ENCODE results near the gene MRPL24.
A peak's percentile ranks its signal among the peaks of the same experiment; 100 is the strongest.

The MRPL24 gene

DNA sequence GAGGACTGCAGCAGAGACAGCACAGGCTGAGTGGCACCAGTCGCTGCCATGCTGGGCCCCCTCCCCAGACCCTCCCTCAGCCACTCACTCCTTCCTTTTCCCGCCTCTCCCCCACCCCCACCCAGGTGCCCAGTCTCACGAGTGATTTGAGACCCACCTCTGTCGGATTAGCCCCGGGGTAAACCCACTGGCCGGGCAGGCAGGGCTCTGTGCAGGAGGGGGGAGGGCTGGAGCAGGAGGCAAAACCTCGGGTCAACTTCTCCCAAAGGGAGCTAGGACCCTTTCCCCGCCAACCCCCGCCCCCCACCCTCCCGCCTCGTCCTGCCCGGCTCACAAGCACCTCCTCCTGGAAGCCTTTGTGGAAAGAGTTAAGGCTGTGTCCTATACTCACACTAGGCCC is 3.5 kb upstream of the MRPL24 start:
- DNase-seq (ENCODE audit: extremely low read depth in 1 of 2, low read depth in 1 of 2) = no peak

DNA sequence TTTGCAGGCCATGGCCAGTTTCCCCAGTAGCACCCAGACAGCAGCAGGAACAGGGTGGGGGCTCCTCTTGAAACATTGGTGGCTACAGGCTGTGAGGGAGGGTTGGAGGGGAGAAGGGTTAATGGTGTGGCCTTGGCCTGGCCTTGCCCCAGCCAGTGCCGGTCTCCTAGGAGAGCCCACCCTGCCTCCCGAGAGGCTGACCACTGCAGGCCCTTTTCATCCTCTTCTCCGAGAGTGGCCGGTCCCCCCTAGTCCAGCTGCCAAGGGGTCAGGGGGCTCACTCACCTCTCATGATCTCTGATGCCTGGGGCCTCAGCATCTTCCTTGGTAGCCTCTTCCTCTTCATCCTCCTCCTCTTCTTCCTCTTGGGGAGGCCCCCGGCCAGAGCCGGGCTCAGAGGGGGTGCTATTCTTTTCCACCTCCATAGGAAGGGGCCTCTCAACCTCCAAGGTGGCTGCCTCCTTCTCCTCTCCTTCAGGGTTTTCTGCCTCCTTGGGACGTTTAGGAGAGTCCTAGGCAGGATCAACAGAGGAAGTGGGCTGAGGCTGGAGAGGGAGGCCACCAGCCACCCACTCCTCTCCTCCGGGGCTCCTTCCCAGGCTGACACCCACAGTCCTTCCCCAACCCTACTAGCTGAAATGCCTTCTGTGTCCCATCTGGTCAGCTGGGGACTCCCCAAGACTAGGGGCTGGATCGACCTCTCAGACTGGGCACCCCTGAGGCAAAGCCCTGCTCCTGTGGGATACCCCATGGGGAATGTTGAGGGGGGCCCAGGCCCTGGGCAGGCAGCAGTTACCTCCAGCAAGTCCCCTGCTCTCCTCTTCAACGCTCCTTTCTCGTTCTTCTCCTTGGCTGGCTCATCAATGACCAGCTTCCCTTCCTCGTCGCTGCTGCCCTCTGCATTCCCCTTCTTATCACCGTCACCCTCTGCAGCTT is 2.7 kb upstream of the MRPL24 start:
- DNase-seq (ENCODE audit: extremely low read depth in 1 of 2, low read depth in 1 of 2) = no peak

DNA sequence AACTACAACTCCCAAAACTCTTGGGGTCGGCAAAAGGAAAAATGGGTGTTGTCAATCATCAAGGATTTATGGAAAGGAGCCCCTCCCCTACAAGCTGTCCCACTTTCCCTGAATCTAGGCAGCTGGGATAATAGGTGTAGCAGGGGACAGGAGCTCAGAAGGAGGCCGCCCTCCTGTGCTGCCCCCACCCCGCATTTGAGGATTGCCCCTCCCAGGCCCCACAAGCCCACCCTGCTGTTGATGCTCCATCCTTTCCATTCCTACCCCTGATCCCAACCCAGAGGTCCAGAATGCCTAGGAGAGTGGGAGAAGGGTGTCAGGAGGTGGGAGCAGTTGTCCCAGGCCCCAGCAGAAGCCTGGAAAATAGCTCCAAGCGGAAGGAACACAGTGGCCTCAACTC is 1.9 kb upstream of the MRPL24 start:
- no peak for DNase-seq (ENCODE audit: extremely low read depth in 1 of 2, low read depth in 1 of 2)

DNA sequence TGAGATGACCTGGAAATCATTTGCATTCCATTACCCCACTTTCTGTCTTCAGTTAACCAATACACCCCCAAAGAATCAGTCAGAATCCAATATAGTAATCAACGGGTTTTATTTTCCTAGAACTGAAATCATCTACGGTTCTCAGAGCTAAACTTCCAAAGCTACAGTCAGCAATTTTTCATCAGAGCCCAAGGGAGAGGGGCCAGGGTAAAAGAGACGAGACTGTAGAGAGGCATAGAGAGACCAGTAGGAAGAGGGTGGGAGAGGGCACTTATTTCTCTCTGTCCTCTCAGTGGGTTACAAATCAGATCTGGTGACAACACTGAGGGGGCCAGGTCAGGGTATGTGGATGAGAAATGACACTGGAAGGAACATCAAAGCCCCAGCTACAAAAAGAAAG is 1.1 kb upstream of the MRPL24 start:
- DNase-seq (ENCODE audit: extremely low read depth in 1 of 2, low read depth in 1 of 2) = no peak

DNA sequence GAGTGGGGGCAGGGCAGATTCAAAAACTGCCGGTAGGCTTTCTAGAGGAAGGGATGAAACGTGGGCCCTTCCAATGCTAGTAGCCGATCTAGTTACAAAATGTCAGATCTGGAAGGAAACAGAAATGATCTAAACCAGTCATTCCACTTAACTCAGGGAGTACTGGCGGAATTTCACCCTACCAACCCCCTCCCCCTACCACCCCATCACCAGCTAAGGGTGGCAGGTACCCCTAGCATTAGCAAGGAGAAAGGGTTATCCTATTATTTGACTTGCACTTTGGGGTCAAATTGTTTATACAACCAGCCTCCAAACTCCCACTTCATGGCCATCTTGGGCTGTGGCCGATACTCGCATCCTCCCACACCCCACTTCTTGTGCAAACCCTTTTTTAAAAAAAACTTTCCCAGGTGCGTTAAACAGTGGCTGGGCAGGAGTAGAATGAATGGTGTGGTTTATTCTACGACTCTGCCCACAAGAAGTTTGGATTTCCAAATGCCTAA is 644 bp upstream of the MRPL24 start:
- no peak for DNase-seq (ENCODE audit: extremely low read depth in 1 of 2, low read depth in 1 of 2)

DNA sequence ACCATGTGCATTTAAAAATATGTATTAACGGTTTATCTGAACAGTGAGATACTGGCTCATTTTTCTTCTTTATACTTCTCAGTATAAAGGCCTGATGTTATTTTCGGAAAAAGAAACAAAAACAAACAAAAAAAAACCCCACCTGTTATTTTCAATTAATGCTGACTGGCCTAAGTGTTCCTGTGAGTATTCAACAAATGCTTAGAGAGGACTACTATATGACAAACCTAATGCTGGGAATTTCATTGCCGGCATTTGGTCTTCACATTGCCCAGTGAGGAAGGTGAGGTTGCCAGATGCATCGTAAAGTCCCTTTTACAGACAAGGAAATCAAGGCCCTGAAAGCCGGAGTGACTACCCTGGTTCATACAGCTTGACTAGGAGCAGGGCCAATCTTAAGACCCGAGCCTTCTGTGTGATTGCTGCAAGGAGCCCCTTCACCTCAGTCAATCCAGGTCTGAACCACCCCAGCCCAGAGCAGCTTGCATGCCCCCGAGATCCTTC is 599 bp downstream of the MRPL24 start:
- DNase-seq (ENCODE audit: extremely low read depth in 1 of 2, low read depth in 1 of 2) = no peak

DNA sequence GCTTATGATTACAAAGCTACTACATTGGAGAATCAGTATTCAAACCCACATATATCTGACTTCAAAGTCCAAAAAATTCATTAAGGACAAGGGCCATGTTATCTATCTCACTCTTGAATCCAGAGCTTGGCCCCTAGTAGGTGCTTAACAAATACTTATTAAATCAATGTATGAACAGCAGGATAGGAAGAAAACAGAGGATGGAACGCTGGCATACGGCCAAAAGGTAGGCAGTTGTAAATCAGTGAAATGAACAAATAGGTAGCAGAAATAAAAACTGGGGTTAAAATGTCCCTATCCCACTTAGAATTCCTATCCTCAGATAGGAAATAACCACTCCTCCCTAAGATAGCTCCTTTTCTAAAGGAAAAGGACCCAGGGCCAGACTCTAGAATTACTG is 2.0 kb downstream of the MRPL24 start:
- no peak for DNase-seq (ENCODE audit: extremely low read depth in 1 of 2, low read depth in 1 of 2)

DNA sequence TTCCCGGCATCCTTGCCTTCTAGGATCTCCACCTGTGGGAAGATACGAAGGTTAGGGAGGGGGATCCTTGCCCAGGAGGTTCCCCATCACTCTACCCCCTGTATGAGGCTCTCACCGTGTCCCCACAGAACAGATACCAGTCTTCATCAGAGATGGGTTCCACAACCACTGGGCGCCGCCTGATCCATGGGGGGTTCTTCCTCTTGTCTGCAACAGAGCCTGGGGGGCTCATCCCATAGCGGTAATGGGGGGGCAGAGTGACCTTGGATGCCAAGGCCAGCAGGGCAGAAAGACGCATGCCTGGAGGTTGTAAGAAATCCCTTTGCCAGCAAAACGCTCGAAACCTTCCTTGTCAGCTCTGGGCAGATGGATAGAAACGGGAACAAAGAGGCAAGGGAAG is 2.5 kb downstream of the MRPL24 start:
- DNase-seq (ENCODE audit: extremely low read depth in 1 of 2, low read depth in 1 of 2) = no peak

DNA sequence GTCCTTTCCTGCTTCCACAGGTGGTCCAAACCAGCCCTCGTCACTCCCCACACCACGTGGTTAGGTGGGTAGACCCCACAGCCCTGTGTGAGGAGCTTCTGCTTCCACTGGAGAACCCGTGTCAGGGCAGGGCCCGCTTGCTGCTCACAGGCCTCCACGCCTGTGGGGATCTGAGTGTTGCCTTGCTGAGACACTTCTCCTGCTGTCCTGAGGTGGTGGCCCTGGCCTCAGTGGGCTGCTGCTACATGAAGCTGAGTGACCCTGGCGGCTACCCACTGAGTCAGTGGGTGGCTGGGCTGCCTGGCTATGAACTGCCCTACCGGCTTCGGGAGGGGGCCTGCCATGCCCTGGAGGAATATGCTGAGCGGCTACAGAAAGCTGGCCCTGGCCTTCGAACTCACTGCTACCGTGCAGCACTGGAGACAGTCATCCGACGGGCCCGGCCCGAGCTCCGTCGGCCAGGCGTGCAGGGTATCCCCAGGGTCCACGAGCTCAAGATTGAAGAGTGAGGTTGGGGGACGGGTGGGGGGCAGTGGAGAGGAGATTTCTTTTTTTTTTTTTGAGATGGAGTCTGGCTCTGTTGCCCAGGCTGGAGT is 6.8 kb downstream of the MRPL24 start:
- DNase-seq (ENCODE audit: extremely low read depth in 1 of 2, low read depth in 1 of 2) = no peak

DNA sequence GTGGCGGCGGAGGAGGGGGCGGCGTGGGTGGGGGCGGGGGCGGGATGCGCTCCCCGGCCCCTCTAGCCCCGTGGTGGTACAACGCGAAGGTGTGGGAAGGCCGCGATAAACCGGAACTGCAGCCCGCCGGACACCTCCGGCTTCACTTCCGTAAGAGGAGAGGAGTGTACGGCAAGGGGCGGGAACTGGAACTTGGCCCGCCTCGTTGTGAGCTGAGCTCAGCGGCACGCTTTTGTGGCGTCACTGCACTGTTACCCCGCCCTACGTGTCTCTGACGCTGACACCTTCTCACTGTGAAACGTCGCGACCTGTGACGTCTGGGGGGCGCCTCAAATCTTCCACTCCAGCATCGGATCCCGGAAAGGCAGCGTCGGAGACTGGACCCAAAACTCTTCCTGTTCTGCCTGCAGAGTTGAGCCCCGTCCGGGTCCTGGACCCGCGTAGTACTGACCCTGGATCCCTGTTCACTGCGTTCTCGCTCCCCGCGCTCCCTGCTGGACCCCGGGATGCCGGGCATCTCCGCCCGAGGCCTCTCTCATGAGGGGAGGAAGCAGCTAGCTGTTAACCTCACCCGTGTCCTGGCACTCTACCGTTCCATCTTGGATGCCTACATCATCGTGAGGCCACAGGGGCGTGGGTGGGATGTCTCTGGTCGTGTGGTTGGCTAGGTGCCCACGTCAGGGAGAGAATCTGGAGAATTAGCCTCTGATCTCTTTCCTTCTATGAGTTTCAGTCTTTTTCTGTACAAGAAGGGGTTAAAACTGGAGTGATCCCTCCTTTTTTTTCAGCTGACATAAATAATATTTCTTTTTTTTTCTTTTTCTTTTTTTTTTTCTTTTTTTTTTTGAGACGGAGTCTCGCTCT is 12.1 kb downstream of the MRPL24 start, which contains the start of gene ISG20L2:
Gene ISG20L2, minus strand, starts transcription at position 168 of the 864 bp plus-strand sequence. CDS start 1,114 bp downstream, outside the sequence.
- peak; percentile 89 to 97 for DNase-seq (ENCODE audit: extremely low read depth in 1 of 2, low read depth in 1 of 2)

DNA sequence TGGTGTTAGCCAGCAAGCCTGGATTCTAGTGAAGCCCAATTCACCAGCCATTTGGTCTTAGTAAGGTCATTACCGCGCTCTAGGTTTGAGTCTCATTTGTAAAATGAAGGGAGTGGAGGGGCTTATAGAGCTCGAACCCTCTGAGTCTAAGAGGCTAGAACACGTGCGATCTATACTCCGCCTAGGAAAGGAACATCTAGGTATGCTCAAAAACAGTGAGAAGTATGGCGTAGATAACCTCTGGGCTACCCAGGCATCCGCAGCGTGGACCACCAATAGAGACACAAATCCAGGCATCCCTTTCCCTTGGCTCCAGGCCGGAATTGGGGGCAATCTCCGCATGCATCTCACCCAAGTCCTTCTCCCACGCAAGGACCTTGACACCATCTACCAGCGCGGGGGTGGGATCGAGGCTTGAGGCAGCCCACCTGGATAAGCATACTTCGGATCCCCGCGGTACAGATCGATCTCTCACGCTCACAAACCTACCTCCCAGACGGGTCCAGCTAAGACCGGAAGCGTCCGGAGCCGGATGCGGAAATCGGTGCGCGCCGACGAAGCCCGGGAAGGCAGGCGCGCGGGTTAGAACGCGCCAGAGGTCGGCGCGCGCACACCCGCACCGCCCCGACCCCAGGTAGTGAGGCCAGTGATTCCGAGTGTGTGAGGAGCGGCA is 12.8 kb downstream of the MRPL24 start, which contains the start of gene METTL25B:
Gene METTL25B, plus strand, starts transcription at position 544 of the 673 bp plus-strand sequence. CDS start 636 bp downstream, outside the sequence.
- peak; percentile 70 to 73 for DNase-seq (ENCODE audit: extremely low read depth in 1 of 2, low read depth in 1 of 2)

DNA sequence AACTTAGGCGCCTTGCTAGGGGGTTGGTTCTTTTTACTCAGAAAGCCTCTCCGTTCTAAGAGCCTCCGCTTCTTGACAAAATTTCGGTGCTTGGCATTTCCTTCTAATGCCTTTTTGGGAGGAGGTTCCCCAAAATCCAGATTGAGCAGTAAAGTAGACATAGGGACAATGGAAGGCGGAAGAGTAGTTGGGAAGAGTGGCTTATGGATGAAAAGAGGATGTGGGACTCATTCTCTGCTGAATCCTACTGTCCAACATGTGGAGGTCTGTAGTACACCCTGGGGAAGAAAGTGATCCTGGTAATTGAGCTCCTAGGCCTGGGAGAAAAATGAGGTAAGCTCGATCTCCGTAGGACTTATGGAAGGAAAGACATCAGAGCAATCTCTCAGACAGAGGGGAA is 13.4 kb downstream of the MRPL24 start:
- DNase-seq (ENCODE audit: extremely low read depth in 1 of 2, low read depth in 1 of 2) = no peak

DNA sequence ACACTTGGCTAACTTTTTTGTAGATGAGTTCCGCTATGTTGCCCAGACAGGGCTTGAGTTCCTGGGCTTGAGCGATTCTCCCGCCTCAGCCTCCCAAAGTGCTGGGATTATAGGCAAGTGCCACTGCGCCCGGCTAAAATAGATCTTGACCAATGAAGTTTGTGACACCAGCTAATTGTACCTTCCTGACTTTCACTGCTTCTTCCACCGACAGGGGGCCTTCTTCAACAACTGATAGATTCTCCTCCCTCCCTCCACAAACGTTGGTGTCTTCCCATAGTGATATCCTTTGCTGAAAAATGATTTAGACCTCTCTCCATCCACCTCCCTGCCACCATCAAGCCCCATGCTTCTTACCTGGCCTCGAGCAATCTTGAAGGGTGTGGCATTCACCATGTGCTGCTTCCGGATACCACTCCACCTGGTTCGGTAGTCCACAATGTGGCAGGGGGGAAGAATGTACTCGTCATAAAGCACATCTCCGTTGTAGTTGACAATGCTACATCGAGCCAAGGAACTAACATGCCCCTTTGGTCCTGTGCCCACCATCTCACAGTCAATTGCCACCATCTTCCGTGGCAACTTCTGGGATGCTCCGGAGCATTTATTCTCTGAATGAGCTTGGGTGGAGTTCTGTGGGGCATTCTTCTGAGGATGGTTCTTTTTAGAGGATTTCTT is 14.2 kb downstream of the MRPL24 start:
- DNase-seq (ENCODE audit: extremely low read depth in 1 of 2, low read depth in 1 of 2) = no peak

DNA sequence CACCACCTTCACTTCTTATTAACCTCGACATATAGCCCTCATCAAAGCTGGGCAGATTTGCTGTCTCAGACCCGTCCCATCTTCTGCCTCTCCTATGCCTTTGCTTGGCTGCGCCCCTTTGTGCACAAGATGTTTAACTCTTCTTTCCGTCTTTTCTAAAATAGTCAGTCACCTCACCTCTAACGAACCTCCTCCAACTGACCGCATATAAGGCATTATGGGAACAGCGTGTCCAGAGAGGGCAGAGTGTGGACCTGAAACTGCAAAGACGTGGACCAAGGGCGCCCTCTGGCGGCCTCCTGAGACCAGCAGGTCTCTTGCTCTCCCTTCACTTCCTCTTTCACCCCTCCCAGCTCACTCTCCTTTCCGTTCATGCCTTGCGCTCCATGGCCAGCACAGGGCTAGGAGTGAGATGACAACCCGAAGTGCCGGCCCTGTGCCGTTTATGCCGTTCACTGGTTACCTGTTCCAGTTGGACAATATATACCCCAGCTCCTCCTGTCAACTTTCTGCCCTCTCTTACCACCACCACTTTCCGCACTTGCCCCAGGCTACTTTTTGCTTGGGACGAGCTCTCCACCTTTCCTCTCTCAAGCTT is 15.1 kb downstream of the MRPL24 start:
- DNase-seq (ENCODE audit: extremely low read depth in 1 of 2, low read depth in 1 of 2) = peak; percentile 49 to 71

DNA sequence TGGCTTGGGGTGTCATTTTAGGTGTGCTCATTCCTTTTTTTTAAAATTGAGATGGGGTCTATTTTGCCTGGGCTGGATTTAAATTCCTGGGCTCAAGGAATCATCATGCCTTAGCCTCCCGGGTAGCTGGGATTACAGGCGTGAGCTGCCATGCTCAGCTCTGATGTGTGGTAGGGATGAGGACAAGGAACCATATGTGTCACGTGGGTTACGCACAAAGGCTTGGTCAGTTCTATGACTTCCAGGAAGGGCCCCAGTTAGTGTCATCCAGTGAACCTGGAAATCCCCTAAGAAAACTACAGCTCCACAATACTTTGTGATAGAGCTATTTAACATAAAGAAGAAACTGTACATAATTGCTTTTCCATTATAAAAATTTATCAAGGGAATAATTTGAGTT is 19.4 kb downstream of the MRPL24 start:
- no peak for DNase-seq (ENCODE audit: extremely low read depth in 1 of 2, low read depth in 1 of 2)

DNA sequence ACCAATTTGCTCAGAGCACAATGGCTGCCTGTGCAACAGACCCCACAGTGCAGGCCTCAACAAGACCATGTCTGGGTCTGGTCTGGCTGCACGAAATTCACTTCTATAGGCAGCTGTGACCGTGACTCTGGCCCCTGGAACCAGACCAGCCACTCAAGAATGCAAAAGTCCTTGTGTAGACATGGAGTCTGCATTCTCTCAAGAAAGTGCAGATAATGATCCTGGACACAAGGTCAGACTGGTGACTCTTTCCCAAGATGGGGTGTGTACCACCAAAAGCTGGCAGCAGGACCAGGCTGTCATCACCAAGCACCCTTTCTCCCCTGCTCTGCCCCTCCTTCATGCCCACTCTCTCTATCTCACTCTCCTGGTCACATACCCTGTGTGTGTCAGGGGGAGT is 19.8 kb downstream of the MRPL24 start:
- DNase-seq (ENCODE audit: extremely low read depth in 1 of 2, low read depth in 1 of 2) = no peak

DNA sequence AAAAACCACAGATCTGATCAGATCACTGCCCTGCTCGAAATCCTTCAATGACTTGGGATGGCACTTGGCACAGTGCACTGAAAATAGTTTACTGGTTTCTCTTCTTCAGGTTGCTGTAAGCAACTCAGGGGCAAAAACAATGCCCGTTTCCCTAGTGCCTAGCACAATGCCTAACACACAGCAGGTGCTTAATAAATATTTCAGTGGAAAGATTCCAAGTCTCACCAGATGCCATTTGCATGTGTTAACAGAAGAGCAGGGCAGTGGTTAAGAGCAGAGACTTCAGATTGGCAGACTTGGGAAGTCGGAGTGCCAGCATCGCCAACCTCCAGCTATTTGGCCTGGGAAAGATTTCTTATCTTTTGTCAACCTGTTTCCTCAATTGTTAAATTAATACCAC is 23.5 kb downstream of the MRPL24 start:
- no peak for DNase-seq (ENCODE audit: extremely low read depth in 1 of 2, low read depth in 1 of 2)

DNA sequence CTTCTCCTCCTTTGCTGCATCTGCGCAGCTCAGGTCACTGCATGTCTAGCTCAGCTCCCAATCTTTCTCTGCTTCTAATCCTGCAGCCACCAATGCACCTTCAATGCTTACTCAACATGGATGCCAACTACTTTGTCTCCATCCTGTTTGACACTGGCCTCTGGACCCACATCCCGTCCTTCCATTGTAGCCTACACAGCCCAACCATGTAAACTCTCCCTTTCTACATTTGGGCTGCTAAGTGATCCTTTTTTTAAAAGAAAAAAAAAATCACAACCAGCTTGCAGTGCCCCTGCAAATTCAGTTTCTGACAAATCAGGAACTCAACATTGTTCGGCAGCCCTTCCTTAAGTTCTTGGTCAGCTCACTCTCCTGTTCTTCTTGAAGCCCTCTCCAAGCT is 26.1 kb downstream of the MRPL24 start:
- DNase-seq (ENCODE audit: extremely low read depth in 1 of 2, low read depth in 1 of 2) = no peak

DNA sequence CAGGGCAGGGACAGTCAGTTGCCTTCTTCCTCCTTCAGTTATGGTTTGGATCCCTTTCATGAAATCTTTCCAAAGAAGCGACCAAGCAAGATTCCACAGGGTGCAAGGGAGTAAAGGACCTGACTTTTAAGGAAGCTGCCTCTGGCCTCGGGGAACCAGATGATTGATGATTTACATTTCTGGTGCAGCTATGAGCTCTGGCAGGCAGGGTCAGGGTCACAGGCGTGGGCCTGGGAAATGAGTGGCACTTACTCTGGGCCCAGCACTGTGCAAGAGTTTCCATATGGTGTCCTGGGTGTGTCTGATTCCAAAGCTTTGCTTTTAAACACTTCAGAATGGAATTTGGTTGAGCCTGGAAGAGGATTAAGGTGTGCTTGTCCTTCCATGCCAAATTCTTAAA is 28.3 kb downstream of the MRPL24 start:
- no peak for DNase-seq (ENCODE audit: extremely low read depth in 1 of 2, low read depth in 1 of 2)
